ES-I3 (cell line): Measurements from ENCODE around the gene LMAN1.

Experiments
- H3K36me3 ChIP-seq: 2 replicates; pipeline ENCODE4 v1.6.1; 2013; ENCODE audit warnings: mild to moderate bottlenecking, low read length, control low read depth, moderate library complexity; ENCODE audit not compliant: insufficient read depth
- H3K4me1 ChIP-seq: 2 replicates; pipeline ENCODE4 v1.6.1; 2013; ENCODE audit warnings: mild to moderate bottlenecking, control low read depth, low read length; ENCODE audit not compliant: insufficient read depth
- H3K9ac ChIP-seq: 2 replicates; pipeline ENCODE4 v1.6.1; 2013; ENCODE audit warnings: low read depth, mild to moderate bottlenecking, low read length, moderate library complexity
- H3K9me3 ChIP-seq: 2 replicates; pipeline ENCODE4 v1.6.1; 2013; ENCODE audit warnings: mild to moderate bottlenecking, low read length, moderate library complexity; ENCODE audit not compliant: control insufficient read depth, insufficient read depth

Gene LMAN1

DNA sequence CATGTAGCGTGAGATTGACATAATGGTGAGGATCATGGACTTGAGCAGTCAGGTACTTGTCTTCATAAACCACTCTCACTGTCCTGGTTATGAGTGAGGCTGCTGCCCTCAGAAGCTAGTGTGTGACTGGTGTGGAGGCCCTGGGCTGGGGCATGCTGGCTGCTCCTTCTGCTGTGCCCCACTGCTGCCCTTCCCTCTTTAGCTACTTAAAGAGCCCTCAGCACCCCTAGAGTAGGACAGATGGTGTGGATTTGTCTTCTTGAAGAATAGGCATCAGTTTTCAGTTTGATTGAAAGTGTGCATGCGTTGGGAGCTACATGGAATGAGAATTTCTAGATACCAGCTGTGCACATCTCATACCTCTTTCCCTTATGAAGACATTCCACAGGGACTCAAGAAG, 56.1 kb downstream of the LMAN1 start:
- Histone ChIP-seq H3K4me1 (no peaks in the 10 kb centered on the region), H3K36me3 (no peaks in the 10 kb centered on the region), H3K9ac (no peak overlapping the region), H3K9me3 (no peaks in the 10 kb centered on the region)

DNA sequence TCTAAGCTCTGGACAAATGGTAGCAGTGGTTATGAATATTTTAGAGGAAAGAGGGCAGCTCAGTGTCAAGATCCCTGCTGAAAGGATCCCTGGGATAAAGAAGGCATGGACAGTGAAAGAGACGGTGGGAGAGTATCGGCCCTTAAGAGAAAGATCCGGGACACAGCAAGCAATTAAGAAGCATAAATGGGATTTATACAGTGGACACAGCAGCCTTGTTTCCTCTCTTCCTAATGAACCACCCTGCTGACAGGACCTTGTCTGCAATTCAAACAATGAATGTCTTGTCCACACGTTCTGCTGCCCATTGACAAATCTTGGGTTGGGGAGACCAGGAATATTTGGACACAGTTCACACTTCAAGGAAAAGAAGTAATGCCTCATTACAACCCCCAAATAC, 57.1 kb downstream of the LMAN1 start:
- H3K9me3 ChIP-seq = no peaks in the 10 kb centered on the region
- no peaks in the 10 kb centered on the region for H3K4me1 ChIP-seq
- H3K9ac ChIP-seq = no peak overlapping the region
- no peaks in the 10 kb centered on the region for H3K36me3 ChIP-seq

DNA sequence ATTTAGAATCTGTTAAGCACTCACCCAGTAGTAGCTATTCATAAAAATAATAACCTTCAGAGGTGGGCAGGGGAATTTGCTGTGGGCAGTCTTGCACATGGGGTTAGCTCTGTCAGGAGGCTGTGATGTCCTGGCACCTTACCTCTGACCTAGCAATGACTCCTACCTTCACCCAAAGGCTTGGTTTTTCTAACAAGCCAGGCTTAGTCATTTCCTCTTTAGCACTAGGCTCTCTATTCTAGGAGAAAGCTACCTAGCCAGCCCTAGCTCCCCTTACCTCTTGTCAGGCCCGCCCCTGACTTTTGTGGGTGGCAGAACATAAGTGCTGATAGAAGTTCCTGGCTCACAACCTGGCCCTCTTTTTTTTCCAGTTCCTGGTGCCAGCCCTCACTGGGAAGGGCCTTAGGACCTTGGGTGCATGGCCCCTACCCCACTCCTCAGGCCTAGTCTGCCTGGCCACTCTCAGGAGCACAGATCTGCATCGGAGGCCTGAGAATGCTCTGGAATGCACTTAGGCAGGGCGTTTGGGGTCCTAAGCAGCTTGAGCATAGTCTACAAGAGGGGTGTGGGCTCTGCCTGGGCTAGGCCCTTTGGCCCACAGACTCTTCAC, 58.3 kb downstream of the LMAN1 start:
- Histone ChIP-seq H3K9ac (no peak overlapping the region), H3K4me1 (no peaks in the 10 kb centered on the region), H3K36me3 (no peaks in the 10 kb centered on the region), H3K9me3 (no peaks in the 10 kb centered on the region)

DNA sequence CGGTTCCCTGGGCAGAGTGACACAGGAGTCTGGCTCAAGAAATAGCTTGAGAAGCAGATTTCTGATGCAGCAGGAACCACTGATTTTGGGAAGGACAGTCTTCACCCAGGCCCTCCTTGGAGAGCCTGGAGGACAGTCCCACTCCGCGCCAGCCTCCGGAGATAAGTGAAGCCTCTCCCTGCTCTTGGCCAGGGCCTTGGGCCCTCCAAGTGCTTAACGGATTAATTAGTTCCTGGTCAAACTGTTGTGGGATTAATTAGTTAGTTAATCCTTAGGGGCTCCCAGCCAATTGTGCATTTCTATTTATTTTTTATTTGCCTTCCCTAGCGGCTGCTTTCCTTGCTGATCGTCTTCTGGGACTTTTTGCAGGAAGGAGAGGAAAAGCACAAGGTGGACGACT, 60.2 kb downstream of the LMAN1 start:
- H3K9ac ChIP-seq = no peak overlapping the region

DNA sequence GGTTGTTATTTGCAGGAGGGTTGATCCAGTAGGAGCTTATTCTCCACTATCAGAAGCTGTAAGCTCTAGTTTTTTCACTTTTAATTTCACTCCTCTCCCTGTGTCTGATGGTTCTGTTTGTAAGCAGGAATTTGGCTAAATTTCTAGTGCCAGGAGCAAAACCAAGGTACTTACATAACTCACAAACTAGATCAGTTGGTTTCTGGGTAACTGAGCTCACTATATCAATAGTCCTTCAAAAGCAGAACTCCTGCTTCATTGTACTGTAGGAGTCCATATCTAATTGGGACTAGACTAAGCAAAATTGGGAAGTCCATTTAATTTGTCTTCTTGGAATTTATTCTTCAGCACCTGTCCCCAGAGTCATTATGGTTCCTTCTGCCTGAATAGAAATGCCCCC, 65.7 kb downstream of the LMAN1 start:
- Histone ChIP-seq H3K36me3 (no peaks in the 10 kb centered on the region), H3K4me1 (no peaks in the 10 kb centered on the region), H3K9me3 (no peaks in the 10 kb centered on the region), H3K9ac (no peak overlapping the region)

More for the DNA sequence above, 60.2 kb downstream of the LMAN1 start:
- H3K4me1 ChIP-seq = no peaks in the 10 kb centered on the region
- no peaks in the 10 kb centered on the region for H3K36me3 ChIP-seq
- H3K9me3 ChIP-seq = no peaks in the 10 kb centered on the region

DNA sequence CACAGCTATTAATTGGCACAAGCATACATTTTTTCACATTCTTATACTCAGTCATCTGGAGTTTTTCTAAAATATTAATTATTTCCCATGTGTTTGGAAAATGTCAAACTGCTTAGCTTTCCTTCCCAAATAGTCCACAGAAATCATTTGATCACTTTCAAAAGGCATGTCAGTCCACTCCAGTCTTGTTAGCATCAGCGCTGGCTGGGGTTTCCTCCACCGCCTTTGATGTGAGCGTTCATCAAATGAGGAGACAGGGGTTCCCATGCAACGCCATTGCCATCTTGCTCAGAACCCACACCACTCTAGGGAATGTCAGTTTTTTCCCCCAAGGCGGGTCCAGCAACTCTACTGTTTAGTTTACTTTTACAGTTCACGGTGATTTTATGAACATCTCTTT, 72.7 kb downstream of the LMAN1 start:
- Histone ChIP-seq H3K4me1 (no peaks in the 10 kb centered on the region), H3K36me3 (no peaks in the 10 kb centered on the region), H3K9ac (no peak overlapping the region), H3K9me3 (no peaks in the 10 kb centered on the region)

DNA sequence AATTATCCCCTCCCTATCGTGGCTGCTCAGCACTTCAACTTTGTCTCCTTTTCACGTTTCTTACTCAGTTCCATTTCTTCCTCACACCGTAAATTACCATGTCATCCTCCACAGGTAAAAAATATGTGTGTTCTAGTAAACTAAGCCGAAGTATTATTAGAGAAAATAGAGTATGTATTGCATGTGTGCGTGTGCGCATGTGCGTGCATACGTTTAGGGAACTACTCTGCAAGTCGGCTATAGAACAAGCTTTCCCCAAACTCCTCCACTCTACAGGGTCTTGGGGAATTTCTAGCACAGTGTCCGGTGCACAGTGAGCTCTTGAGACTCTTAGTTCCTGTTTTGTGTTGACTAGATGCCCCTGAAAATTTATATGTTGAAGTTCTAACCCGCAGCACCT, 76.7 kb downstream of the LMAN1 start:
- Histone ChIP-seq H3K9ac (no peak overlapping the region), H3K9me3 (no peaks in the 10 kb centered on the region)

DNA sequence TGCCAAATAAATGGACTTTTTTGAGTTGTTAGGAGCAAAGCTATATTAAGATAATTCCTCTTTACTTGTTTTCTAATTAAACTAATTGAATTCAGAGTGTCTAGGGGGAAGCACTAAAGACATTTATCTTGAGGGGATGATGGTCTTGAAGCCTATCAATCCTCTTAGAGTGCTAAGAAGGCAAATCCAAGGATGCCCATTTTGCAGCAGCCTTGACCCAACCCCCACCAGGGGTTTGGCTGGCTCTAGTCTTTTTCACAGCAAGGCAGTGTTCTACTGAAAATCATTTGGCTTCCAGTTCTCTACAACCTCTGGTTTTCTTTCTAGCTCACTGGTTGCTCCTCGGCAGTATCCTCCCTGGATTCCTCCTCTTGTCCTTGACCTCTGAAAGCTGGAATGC, 79.3 kb downstream of the LMAN1 start:
- Histone ChIP-seq H3K36me3 (no peaks in the 10 kb centered on the region), H3K9ac (no peak overlapping the region)

More for the DNA sequence above, 76.7 kb downstream of the LMAN1 start:
- Histone ChIP-seq H3K4me1 (no peaks in the 10 kb centered on the region), H3K36me3 (no peaks in the 10 kb centered on the region)

DNA sequence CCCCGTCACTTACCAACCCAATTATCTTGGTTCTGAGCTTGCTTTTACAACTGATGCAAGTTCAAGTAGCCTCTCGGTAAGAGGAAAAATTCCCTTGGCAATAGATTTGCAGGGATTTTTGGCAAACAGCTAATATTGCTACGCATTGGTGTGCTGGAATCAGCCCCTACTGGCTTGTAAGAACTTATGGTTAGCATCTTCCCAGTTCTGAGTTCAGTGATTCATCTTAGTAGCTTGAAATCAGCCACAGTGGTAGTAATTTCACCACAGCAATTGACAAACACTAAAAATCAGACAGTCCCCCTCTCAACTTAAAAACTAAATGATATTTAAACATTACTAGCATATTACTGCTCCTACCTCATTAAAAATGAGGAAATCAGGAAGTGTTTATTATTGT, 79.9 kb downstream of the LMAN1 start:
- Histone ChIP-seq H3K36me3 (no peaks in the 10 kb centered on the region), H3K9ac (no peak overlapping the region), H3K9me3 (no peaks in the 10 kb centered on the region), H3K4me1 (no peaks in the 10 kb centered on the region; the same call in none of the 2 replicates)

More for the DNA sequence above, 79.3 kb downstream of the LMAN1 start:
- H3K9me3 ChIP-seq = no peaks in the 10 kb centered on the region
- no peaks in the 10 kb centered on the region; the same call in 1 of the 2 replicates for H3K4me1 ChIP-seq

DNA sequence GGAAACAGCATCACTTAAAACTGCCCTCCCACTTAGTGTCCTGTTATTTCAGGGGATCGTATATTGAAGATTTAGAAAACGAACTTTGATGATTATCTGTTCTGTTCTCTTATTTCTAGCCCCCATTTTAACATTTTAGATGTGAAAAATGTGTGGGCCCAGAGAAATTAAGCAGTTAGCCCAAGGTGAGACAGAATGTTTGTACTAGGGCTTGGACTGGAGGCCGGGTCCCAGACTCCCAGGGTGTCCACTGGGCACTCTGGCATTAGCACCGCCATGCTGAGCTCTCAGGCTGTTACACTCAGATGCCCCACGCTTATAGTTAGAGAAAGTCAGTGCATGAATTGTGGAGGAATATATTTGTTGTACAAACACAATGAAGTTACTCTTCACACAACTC, 80.3 kb downstream of the LMAN1 start:
- no peaks in the 10 kb centered on the region for H3K9me3 ChIP-seq
- H3K9ac ChIP-seq = no peak overlapping the region
- no peaks in the 10 kb centered on the region; the same call in none of the 2 replicates for H3K4me1 ChIP-seq
- H3K36me3 ChIP-seq = no peaks in the 10 kb centered on the region
